K562 (cell line): ENCODE results near the gene TARBP1. TPM values are rescaled to one million over a fixed set of nuclear protein-coding genes. Genes with fewer than 3 reads are reported as not detected.

Experiments used
- CBX8 ChIP-seq: fragments of 200-600 bp; sonication (generic); IDR thresholded peaks from 2 replicates; pipeline ENCODE4 v1.6.1; 2012; ENCODE audit warnings: borderline replicate concordance, mixed run types, low read depth, mild to moderate bottlenecking, moderate library complexity, mixed read lengths, low read length, control low read depth, inconsistent platforms; ENCODE audit not compliant: poor library complexity, severe bottlenecking; ENCODE audit errors: extremely low read depth
- MCM5 ChIP-seq: fragments of 450-650 bp; IDR thresholded peaks from 2 replicates; pipeline ENCODE4 v1.6.1; 2016; ENCODE audit warnings: low read depth
- RBM15 ChIP-seq: fragments of 200-400 bp; formaldehyde crosslinking; IDR thresholded peaks from 2 replicates; pipeline ENCODE4 v1.6.1; 2018; ENCODE audit warnings: mild to moderate bottlenecking, low read length, moderate library complexity; ENCODE audit not compliant: insufficient read depth
- polyA plus RNA-seq, 8 experiments: library from polyadenylated mRNA; depleted of rRNA in 4 of 8; stranded (reverse) in 5 of 8; unstranded in 3 of 8; fragments of >200 nt; fragmentation: Nextera tagmentation in 2 of 8; fragmentation: Illumina TruSeq in 1 of 8; extraction: Ambion mirVana in 2 of 8; extraction: Trizol in 1 of 8; gene quantifications; 2 replicates each; pipeline versions ENCODE4 v1.2.1 to v1.2.3, GENCODE V29; 2011 to 2014; ENCODE audit warnings: inconsistent platforms in 1 of 8, missing spikeins in 1 of 8
- total RNA-seq, 7 experiments: library from RNA; depleted of rRNA in 6 of 7; stranded (reverse); fragments of >200 nt in 6 of 7; fragmentation: Illumina TruSeq in 2 of 7; extraction: Trizol in 2 of 7; gene quantifications; 2 replicates each; pipeline versions ENCODE4 v1.2.1 to v1.2.3, GENCODE V29; 2011 to 2021; ENCODE audit warnings: low replicate concordance in 1 of 7
- TF ChIP-seq, protein P1 (sequence below), 2 experiments: IDR thresholded peaks; 2 replicates each; pipeline ENCODE4 v1.6.1; 2011; ENCODE audit warnings: borderline replicate concordance in 1 of 2, control low read depth in 1 of 2, low read depth in 1 of 2, low read length in 1 of 2, mild to moderate bottlenecking in 1 of 2, mixed read lengths in 1 of 2, moderate library complexity in 1 of 2; ENCODE audit not compliant: insufficient read depth in 1 of 2, insufficient read length in 1 of 2, poor library complexity in 1 of 2, severe bottlenecking in 1 of 2; ENCODE audit errors: extremely low read depth in 1 of 2
- TF ChIP-seq, protein P2 (sequence below): fragments of 200-600 bp; sonication (generic); IDR thresholded peaks from one replicate; pipeline ENCODE4 v1.6.1; 2012; ENCODE audit warnings: mild to moderate bottlenecking, low read depth, low read length, inconsistent platforms
- TF ChIP-seq, protein P3 (sequence below): sonication (generic); formaldehyde crosslinking; IDR thresholded peaks from 2 replicates; pipeline ENCODE4 v1.8.0; 2022; ENCODE audit warnings: missing genetic modification reagents, mild to moderate bottlenecking, borderline replicate concordance
- TF ChIP-seq, protein P4 (sequence below): fragments of 450-650 bp; IDR thresholded peaks from 2 replicates; pipeline ENCODE4 v1.6.1; 2016; ENCODE audit warnings: borderline replicate concordance

Gene TARBP1
- total and polyA plus RNA-seq, 9 of the 15 experiments (the other 6 are each of a cell fraction or from before 2014, with no cell fraction given), result 8.8 to 48.0 (median 22.9) TPM

DNA sequence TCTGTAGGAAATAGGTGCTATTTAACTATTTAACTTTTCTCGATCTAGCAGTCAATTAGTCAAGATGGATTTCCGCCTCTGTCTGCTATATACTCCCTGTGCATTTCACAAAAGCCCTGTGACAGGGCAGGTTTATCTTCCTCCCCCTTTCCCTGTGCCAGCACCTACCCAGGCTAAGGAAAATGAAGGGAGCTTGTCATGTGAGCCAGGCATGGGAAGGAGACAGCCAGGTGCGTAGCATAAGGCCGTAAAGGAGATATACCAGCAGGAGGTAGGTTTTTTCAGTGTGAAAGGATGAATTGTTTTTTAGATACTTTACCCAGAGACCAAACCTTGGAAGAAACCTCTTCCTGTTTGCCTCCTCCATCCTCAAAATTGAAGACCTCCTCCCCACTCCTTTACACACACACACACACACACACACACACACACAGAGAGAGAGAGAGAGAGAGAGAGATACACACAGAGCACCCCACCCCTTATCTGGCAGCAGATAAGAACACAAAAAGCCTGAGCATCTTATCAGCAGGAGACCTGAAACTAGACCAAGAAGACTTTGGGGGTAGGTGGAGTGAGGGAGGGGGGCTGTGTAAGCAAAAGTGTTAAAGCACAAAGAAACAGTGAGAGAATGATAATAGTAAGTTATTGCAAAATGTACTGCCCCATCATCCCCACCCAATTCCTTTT is 12.0 kb upstream of the TARBP1 start (continued):
- TF ChIP-seq, protein P1, sequence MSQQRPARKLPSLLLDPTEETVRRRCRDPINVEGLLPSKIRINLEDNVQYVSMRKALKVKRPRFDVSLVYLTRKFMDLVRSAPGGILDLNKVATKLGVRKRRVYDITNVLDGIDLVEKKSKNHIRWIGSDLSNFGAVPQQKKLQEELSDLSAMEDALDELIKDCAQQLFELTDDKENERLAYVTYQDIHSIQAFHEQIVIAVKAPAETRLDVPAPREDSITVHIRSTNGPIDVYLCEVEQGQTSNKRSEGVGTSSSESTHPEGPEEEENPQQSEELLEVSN (IDR thresholded peaks at IDR 0.05; ENCODE audit: borderline replicate concordance in 1 of 2, extremely low read depth in 1 of 2, insufficient read depth in 1 of 2, insufficient read length in 1 of 2, low read depth in 1 of 2, low read length in 1 of 2, poor library complexity in 1 of 2, severe bottlenecking in 1 of 2), result no peak
- TF ChIP-seq MCM5 (no peak), RBM15 (no peak), CBX8 (no peak)
- TF ChIP-seq, protein P2, sequence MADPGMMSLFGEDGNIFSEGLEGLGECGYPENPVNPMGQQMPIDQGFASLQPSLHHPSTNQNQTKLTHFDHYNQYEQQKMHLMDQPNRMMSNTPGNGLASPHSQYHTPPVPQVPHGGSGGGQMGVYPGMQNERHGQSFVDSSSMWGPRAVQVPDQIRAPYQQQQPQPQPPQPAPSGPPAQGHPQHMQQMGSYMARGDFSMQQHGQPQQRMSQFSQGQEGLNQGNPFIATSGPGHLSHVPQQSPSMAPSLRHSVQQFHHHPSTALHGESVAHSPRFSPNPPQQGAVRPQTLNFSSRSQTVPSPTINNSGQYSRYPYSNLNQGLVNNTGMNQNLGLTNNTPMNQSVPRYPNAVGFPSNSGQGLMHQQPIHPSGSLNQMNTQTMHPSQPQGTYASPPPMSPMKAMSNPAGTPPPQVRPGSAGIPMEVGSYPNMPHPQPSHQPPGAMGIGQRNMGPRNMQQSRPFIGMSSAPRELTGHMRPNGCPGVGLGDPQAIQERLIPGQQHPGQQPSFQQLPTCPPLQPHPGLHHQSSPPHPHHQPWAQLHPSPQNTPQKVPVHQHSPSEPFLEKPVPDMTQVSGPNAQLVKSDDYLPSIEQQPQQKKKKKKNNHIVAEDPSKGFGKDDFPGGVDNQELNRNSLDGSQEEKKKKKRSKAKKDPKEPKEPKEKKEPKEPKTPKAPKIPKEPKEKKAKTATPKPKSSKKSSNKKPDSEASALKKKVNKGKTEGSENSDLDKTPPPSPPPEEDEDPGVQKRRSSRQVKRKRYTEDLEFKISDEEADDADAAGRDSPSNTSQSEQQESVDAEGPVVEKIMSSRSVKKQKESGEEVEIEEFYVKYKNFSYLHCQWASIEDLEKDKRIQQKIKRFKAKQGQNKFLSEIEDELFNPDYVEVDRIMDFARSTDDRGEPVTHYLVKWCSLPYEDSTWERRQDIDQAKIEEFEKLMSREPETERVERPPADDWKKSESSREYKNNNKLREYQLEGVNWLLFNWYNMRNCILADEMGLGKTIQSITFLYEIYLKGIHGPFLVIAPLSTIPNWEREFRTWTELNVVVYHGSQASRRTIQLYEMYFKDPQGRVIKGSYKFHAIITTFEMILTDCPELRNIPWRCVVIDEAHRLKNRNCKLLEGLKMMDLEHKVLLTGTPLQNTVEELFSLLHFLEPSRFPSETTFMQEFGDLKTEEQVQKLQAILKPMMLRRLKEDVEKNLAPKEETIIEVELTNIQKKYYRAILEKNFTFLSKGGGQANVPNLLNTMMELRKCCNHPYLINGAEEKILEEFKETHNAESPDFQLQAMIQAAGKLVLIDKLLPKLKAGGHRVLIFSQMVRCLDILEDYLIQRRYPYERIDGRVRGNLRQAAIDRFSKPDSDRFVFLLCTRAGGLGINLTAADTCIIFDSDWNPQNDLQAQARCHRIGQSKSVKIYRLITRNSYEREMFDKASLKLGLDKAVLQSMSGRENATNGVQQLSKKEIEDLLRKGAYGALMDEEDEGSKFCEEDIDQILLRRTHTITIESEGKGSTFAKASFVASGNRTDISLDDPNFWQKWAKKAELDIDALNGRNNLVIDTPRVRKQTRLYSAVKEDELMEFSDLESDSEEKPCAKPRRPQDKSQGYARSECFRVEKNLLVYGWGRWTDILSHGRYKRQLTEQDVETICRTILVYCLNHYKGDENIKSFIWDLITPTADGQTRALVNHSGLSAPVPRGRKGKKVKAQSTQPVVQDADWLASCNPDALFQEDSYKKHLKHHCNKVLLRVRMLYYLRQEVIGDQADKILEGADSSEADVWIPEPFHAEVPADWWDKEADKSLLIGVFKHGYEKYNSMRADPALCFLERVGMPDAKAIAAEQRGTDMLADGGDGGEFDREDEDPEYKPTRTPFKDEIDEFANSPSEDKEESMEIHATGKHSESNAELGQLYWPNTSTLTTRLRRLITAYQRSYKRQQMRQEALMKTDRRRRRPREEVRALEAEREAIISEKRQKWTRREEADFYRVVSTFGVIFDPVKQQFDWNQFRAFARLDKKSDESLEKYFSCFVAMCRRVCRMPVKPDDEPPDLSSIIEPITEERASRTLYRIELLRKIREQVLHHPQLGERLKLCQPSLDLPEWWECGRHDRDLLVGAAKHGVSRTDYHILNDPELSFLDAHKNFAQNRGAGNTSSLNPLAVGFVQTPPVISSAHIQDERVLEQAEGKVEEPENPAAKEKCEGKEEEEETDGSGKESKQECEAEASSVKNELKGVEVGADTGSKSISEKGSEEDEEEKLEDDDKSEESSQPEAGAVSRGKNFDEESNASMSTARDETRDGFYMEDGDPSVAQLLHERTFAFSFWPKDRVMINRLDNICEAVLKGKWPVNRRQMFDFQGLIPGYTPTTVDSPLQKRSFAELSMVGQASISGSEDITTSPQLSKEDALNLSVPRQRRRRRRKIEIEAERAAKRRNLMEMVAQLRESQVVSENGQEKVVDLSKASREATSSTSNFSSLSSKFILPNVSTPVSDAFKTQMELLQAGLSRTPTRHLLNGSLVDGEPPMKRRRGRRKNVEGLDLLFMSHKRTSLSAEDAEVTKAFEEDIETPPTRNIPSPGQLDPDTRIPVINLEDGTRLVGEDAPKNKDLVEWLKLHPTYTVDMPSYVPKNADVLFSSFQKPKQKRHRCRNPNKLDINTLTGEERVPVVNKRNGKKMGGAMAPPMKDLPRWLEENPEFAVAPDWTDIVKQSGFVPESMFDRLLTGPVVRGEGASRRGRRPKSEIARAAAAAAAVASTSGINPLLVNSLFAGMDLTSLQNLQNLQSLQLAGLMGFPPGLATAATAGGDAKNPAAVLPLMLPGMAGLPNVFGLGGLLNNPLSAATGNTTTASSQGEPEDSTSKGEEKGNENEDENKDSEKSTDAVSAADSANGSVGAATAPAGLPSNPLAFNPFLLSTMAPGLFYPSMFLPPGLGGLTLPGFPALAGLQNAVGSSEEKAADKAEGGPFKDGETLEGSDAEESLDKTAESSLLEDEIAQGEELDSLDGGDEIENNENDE, result no peak
- TF ChIP-seq, protein P3, sequence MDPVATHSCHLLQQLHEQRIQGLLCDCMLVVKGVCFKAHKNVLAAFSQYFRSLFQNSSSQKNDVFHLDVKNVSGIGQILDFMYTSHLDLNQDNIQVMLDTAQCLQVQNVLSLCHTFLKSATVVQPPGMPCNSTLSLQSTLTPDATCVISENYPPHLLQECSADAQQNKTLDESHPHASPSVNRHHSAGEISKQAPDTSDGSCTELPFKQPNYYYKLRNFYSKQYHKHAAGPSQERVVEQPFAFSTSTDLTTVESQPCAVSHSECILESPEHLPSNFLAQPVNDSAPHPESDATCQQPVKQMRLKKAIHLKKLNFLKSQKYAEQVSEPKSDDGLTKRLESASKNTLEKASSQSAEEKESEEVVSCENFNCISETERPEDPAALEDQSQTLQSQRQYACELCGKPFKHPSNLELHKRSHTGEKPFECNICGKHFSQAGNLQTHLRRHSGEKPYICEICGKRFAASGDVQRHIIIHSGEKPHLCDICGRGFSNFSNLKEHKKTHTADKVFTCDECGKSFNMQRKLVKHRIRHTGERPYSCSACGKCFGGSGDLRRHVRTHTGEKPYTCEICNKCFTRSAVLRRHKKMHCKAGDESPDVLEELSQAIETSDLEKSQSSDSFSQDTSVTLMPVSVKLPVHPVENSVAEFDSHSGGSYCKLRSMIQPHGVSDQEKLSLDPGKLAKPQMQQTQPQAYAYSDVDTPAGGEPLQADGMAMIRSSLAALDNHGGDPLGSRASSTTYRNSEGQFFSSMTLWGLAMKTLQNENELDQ (CRISPR knock-in tag), result no peak
- TF ChIP-seq, protein P4, sequence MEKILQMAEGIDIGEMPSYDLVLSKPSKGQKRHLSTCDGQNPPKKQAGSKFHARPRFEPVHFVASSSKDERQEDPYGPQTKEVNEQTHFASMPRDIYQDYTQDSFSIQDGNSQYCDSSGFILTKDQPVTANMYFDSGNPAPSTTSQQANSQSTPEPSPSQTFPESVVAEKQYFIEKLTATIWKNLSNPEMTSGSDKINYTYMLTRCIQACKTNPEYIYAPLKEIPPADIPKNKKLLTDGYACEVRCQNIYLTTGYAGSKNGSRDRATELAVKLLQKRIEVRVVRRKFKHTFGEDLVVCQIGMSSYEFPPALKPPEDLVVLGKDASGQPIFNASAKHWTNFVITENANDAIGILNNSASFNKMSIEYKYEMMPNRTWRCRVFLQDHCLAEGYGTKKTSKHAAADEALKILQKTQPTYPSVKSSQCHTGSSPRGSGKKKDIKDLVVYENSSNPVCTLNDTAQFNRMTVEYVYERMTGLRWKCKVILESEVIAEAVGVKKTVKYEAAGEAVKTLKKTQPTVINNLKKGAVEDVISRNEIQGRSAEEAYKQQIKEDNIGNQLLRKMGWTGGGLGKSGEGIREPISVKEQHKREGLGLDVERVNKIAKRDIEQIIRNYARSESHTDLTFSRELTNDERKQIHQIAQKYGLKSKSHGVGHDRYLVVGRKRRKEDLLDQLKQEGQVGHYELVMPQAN, result no peak; the same call in 1 of the 2 replicates
